ENCODE measurements around the gene CLTA.

GRCh38 chr9:36251428-36251827, 60.7 kb downstream of the CLTA start:
- TF ChIP-seq EZH2 (IDR thresholded peaks at IDR 0.05; ENCODE audit: insufficient read depth, low read length) (no peak), CTCF (IDR thresholded peaks at IDR 0.05; ENCODE audit: insufficient read depth, low read depth, low read length) (no peak)
